Upper lobe of left lung (tissue), 4 donors: Measurements from ENCODE around the gene ZDHHC14.
"Not testable (repeated sequence)": the region's sequence is repeated elsewhere in the genome, so short reads cannot be mapped to it uniquely, and the experiment has no call there.

ENCODE experiments used
- EP300 ChIP-seq, 4 donors: sonication (generic); formaldehyde crosslinking; IDR thresholded peaks; one replicate each; pipeline ENCODE4 v1.5.1; 2017; ENCODE audit warnings: antibody characterized with exemption in 4 of 4, control low read depth in 2 of 4
- POLR2A ChIP-seq, 4 donors: fragments of 450-650 bp; IDR thresholded peaks; one replicate each; pipeline ENCODE4 v1.5.1; 2016 to 2017; ENCODE audit warnings: antibody characterized with exemption in 4 of 4, mild to moderate bottlenecking in 2 of 4
- POLR2AphosphoS5 ChIP-seq, 2 donors: sonication (generic); formaldehyde crosslinking; IDR thresholded peaks; one replicate each; pipeline ENCODE4 v1.5.1; 2017; ENCODE audit warnings: antibody characterized with exemption in 2 of 2
- TF ChIP-seq, protein P1 (sequence below), 6 experiments: fragments of 450-650 bp in 4 of 6; fragments of 200-600 bp in 2 of 6; sonication (generic) in 2 of 6; IDR thresholded peaks; one replicate each; pipeline ENCODE4 v1.5.1; 2016 to 2019; ENCODE audit warnings: antibody characterized with exemption in 6 of 6

DNA sequence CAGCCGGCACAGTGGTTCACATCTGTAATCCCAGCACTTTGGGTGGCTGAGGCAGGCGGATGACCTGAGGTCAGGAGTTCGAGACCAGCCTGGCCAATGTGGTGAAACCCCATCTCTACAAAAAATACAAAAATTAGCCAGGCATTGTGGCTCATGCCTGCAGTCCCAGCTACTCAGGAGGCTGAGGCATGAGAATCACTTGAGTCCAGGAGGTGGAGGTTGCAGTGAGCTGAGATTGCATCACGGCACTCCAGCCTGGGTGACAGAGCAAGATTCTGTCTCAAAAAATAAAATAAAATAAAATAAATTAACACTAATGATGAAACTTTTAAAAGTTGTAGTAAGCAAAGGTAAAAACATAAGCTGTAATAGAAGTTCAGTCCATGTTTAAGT lies 82.7 kb downstream of the ZDHHC14 start:
- not testable (repeated sequence) for TF ChIP-seq POLR2A, EP300, POLR2AphosphoS5 (IDR thresholded peaks at IDR 0.05)
- TF ChIP-seq, protein P1, sequence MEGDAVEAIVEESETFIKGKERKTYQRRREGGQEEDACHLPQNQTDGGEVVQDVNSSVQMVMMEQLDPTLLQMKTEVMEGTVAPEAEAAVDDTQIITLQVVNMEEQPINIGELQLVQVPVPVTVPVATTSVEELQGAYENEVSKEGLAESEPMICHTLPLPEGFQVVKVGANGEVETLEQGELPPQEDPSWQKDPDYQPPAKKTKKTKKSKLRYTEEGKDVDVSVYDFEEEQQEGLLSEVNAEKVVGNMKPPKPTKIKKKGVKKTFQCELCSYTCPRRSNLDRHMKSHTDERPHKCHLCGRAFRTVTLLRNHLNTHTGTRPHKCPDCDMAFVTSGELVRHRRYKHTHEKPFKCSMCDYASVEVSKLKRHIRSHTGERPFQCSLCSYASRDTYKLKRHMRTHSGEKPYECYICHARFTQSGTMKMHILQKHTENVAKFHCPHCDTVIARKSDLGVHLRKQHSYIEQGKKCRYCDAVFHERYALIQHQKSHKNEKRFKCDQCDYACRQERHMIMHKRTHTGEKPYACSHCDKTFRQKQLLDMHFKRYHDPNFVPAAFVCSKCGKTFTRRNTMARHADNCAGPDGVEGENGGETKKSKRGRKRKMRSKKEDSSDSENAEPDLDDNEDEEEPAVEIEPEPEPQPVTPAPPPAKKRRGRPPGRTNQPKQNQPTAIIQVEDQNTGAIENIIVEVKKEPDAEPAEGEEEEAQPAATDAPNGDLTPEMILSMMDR (IDR thresholded peaks at IDR 0.05), result not testable (repeated sequence)
